HG03575 (cell line): ENCODE data around the gene NPSR1.
"Not testable (repeated sequence)": the region's sequence is repeated elsewhere in the genome, so short reads cannot be mapped to it uniquely, and the experiment has no call there.

ENCODE experiments used
- ATAC-seq: cut with Tn5 transposase; IDR thresholded peaks from one replicate; pipeline ENCODE4 v1.9.1; 2021; ENCODE audit not compliant: unreplicated experiment, insufficient number of reproducible peaks, low FRiP score; ENCODE audit errors: extremely low read depth

The NPSR1 gene

DNA sequence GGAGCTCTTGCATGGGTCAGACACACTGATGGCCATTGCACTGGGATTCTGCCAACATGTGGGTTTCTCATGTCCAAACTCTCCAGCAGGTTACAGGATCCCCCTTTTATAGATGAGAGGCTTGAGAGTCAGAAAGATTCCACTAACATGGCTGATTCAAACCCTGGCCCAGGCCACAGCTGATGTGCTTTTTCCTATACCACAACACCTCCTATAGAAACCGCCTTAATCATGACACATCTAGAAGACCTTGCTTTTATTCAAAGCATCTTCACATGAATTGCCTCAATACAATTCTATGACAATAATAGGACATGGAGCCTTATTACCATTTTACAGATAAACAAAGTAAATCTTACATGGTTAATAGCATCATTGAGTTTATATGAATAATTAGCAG, 190.7 kb downstream of the NPSR1 start:
- ATAC-seq, result no peak

DNA sequence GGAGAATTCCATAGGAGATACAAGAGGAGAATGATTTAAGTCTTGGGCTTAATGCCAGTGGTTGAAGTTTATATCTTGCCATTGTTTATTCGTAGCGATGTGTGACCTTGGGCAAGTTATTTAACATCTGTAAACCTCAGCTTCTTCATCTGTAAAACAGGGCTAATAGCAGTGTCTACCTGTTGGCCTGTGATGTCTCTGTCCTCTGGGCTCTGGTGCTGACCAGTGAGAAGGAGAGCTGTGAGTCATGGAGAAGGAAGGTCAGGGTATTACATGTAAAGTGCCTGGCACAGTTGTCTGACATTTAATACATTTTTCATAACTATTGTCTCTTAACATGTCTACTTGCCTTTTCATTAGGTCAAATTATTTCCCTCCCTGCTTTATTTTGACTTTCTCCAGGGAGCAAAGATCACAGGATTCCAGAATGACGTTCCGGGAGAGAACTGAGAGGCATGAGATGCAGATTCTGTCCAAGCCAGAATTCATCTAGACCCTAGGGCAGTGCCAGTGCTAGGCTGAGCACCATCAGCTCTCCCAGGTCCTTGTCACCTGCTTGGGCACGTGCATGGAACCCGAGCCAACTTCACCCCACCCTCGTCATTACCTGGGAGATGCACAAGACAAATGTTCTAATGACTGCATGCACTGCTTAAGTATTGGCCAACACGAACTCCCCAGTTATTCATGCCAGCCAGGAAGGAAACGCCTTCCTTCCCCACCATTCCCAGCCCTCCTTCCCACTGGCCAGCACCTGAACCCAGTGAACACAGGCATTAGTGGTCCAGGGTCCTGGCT, 191.3 kb downstream of the NPSR1 start:
- no peak for ATAC-seq

DNA sequence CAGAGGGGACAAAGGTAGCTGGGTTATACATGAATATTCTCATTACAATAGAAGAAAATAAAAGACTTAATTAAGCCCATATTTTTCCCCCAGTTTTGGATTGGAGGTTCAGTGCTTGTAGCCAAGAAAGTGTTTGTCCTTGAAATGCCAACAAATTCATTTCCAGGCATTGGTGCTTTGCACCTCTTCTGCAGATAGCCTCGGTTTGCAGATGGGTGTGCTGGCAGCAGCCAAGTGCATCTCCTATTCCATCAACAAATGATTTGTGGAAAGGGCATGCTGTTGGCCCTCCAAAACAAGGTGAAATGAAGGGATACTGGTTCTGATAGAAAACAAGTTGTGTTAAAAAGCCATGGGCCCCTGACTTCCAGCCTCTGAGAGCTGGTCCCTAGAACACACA, 192.0 kb downstream of the NPSR1 start:
- no peak for ATAC-seq

DNA sequence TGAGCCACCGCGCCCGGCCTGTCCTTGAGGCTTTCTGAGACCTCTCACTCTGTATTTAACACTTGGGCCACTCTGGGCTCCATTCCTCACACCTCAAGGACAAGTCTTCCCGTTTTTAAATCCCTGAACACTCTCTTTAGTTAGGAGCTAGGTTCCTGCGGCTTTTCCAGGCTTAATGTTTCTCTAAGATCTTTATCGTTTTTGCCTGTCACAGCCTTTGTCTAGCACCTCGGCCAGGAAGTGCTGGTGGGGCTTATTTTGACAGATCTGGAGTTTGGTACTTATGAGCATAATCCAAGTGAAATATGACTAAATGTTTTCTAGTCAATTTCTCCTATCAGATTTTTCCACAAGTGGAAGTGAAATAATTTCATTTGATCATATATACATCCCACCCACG, 192.7 kb downstream of the NPSR1 start:
- ATAC-seq, result no peak

DNA sequence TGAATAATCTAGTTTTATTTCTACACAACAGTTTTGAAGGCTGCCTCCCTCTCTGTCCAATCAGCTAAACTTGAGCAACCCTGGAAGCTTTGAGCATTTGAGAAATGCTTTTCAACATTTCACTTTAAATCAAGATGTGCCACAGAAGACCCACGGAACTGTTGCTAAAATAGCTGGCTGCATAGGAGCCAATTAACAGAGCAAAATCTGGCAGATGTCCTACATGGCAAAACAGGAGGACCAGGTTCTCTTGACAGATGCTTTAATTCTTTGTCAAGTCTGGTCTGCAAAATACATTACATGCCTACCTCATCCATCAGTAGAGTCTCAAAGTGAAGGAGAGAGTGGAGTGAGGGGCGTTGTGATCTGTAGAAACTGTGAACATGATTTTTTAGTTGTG, 193.4 kb downstream of the NPSR1 start:
- no peak for ATAC-seq

DNA sequence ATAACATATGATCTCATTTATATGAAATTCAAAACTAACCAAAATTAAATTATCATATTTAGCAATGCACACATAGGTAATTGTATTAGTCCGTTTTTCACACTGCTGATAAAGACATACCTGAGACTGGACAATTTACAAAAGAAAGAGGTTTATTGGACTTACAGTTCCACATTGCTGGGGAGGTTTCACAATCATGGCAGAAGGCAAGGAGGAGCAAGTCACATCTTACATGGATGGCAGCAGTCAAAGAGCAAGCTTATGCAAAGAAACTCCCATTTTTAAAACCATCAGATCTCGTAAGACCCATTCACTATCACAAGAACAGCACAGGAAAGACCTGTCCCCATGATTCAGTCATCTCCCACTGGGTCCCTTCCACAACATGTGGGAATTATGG, 200.4 kb downstream of the NPSR1 start:
- ATAC-seq, result not testable (repeated sequence)

DNA sequence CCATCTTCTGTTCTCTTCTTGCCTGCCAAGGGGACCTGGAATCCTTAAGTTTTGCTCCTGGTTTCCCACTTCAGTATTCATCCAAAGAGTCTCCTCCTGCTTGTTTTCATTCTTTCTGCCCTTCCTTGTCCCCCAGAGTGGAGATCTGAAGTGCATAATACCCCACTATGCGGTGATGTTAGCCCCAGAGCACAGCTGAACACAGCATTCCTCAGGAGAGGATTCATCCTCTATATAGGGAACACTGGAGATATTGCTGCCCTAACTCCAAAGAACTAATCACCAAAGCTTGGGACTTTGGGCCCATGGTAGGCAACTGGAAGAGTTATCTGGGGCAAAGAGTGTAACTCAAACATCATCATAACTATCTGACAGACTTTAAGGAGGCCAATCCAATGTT, 201.3 kb downstream of the NPSR1 start:
- not testable (repeated sequence) for ATAC-seq

DNA sequence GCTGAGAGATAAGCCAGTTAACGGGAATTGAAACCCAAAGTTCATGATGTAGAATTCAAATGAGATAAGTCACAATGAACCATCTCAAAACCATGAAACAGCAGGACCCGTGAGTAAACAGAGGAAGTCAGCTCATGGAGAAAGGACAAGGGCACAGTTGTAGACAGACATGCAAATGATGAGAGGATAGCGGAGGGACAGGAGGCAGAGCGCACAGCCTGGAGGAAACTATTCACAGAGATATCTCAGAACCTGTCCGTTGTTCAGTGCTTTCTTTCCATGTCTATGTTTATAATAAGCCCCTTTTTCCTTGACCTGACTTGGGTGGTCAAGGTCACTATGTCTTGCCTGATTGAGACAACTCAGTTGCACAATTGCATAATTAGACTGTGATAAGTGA, 208.2 kb downstream of the NPSR1 start:
- not testable (repeated sequence) for ATAC-seq

DNA sequence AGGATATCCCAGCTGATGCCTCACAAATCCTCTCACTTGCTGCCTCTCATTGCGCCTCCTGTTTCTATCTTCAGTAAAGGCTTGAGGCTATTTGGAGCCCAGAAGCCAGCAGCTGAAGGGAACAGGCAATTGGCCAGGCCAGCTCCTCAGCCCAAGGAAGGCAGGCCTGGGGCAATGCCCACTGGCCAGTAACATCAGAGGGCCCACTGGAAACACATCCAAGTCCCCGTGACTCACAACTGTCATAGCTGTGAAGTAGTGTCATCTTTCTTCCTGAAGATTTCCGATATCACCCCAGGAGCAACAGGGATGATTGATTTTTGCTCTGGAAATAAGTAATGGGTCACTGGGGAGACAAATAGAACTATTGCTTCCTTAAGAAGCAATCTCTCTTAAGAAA, 209.3 kb downstream of the NPSR1 start:
- not testable (repeated sequence) for ATAC-seq

DNA sequence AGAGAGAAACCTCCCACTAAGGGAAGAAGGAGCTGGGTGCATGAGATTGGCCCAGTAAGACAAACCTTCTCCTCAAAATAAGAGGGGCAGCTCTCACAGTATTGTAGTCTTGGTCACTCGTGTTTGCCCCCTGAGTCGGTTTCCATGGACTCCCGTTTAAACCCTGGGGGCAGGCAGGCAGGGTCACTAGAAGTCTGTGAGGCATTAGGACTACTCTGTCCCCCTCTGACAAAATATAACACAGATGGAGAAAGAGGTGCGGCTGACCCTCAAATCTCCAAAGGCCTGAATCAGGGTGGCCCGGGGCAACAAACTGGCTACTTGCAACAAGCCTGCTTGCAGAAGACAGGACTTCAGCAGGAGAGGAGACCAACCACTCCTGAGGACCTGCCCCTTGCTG, 210.6 kb downstream of the NPSR1 start:
- not testable (repeated sequence) for ATAC-seq

DNA sequence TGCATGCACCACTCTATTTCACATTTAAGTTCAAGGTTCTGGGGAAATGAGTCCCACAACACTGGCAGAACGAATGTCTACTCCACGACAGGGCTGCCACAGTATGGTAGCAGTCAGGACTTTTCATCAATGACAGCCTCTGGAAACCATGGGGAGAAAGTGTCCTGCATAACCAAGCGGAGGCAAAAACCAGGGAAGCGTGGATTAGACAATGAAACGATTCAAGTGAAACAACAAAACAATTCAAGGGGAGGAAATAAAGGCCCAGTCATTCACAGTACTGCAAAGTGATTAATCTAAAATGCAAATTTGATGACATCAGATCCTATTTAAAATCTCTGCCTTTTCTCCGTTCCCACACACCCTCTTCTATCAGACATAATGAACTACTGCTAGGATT, 211.0 kb downstream of the NPSR1 start:
- no peak for ATAC-seq

DNA sequence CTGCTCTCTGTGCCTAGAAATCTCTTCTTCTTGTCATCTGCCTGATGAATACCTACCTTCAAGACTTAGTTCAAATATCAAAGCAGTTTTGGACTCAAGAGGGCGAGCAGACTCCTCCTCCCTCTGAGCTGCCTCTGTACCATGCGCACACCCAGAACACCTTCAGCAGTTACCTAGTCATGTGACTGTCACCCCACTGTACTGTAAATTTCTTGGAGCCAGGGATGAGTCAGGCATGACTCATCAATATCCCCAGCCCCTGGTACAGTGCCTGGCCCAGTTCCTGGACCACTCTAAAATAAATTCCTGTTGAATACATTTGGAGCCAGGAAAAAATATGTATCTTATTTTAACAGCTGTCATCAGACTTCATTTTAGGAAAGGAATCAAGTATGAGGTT, 212.0 kb downstream of the NPSR1 start:
- ATAC-seq, result not testable (repeated sequence)

DNA sequence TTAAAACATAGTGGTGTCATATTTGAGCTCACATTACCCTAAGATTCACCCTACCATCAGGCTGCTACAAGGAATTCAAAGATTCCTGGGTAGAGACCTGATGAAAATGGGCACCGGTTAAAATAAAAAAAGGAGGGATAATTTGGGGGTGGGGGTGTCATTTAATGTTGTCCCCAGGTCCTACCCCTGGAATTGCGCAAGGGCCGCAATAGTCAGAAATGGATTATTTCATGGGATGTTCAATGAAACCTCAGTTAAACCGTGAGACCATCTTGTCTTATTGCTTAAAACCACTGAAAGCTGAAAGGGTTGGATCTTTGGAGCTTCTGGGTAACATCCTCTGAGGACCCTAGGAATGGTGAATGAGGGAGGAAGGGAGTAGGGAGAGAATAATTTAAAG, 216.3 kb downstream of the NPSR1 start:
- not testable (repeated sequence) for ATAC-seq

DNA sequence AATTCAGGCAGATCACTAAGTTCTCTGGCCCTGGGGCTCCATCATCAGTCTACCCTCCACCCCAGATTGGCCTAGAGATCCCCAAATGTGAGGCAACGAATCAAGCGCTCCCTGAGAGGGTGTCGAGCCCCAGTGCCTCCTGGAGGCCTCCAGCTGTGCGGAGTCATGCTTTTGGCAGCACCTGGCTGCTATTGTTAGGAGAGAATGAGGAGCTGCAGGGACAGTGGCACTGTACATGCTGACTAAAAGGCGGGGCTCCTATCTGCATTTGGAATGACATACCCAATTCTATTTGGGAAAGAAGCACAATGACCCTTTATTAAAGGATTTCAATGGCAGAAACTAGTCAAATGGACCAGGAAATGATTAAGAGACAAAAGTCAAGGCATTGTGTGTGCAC, 217.5 kb downstream of the NPSR1 start:
- no peak for ATAC-seq

DNA sequence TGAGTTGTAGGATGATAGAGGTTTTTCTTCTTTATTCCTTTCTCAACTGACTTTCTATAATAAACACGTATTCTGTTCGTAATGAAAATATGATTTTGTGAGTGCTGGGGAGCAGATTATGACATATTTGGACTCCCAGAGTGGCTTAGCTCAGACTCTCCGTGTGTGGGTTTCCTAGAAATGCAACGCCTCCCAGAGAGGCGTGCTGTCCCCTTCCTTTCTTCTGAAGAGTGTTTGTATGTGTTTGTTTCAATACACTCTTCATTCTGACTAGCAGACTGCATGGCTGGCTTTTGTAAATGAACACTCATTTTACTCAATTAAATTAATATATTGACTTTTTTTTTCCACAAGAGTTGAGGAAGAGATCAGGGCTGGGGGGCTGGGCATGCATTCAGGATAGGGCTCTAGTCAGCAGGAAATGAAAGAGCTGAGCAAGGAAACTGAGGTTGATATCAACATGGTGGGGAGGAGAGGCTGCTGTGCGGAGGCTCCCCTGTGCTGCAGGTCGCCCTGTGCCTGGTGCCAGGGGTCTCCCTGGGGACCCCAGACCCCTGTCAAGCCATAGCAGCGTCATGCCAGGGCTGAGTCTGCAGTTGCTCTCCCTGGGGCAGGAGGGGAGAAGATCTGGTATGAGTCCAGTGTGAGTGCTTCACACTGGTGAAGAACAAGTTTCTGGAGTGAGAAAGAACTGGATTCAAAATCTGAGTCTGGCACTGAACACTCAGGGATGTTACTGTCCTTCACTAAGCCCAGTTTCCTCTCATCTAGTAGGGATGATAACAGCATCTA, 221.1 kb downstream of the NPSR1 start:
- ATAC-seq, result not testable (repeated sequence)

DNA sequence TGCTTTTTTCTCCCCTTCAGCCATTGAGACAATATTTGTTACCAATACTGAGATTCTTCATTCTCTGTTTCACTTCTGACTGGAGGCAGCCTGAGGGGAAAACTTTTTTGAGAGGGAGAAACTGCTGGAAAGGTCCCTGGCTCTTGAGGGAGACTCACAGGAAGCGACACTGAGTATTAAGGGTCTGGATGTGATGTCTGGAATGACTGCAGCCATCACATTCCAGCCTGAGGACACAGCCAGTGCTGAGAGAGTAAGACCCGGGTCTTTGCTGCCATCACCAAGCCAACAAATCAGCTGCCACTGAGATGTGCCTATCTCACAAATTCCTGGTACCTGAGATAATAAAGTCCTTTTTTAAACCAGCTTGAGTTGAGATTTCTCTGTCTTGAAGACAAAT, 221.9 kb downstream of the NPSR1 start:
- no peak for ATAC-seq

DNA sequence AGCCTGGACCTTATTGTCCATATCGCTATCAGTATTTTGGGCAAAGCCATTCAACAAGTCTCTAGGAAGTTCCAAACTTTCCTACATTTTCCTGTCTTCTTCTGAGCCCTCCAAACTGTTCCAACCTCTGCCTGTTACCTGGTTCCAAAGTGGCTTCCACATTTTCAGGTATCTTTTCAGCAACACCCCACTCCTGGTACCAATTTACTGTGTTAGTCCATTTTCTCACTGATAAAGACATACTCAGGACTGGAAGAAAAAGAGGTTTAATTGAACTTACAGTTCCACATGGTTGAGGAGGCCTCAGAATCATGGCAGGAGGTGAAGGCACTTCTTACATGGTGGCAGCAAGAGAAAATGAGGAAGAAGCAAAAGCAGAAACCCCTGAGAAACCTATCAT, 225.8 kb downstream of the NPSR1 start:
- not testable (repeated sequence) for ATAC-seq

DNA sequence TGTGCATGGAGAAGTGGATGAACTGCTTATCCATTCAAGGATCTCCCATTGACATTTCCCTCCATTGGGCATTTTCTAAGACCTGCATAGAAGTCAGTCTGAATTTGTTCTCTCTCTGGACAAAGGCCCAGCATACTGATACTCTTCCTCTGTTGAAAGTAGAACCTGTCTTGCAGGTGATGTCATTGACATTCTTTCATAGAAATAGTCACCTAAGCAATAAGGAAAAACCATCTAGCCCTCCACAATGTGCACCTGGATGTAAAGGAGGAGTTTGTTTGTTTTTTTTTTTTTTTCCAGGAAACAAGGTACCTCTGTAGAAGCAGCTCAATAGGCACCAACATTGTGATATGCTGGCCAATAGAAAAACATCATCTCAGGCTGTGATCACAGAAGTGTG, 228.8 kb downstream of the NPSR1 start:
- no peak for ATAC-seq

DNA sequence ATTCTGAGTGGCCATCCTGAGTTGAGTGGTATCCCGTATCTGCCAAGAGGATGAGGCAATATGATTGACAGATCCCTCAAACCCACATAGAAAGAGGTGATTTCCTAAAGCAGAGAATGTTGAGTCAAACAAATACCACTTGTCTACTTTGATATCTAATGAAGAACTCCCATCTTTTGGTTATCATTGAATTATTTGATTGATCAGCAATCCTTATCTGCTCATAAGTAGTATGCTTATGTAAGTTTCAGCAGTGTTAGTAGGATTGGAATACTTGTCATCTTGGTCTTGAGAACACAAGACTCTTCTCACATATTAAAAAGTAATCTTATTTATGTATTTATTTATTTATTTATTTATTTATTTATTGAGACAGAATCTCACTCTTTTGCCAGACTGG, 231.9 kb downstream of the NPSR1 start:
- ATAC-seq, result no peak

DNA sequence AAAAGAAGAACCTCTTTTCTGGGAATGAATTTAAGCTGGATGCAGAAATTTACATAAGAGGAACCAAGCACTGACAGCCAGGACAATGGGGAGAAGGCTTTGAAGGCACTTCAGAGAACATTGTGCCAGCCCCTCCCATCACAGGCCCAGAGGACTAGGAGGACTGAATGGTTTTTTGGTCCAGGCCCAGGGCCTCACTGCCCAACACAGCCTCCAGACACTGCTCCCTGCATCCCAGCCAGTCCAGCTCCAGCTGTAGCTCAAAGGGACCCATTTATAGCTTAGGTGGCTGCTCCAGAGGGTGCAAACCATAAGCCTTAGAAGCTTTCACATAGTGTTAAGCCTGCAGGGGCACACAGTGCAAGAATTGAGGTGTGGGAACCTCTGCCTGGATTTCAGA, 237.2 kb downstream of the NPSR1 start:
- no peak for ATAC-seq
